ENCODE data around the gene KIF5A. TPM values are rescaled to one million over a fixed set of nuclear protein-coding genes. Genes with fewer than 3 reads are reported as not detected.

Gene KIF5A
- total RNA-seq, 6 experiments from 2014 or later: 0.02 TPM; not detected in 5

- Histone ChIP-seq H3K27ac (peak within 1 kb of the TSS in 1 of 3 donors; percentile 51), H3K36me3 (peaks cover 0 to 6% (median 0%) of the 10 kb centered on the region in 4 donors), H3K4me1 (peaks cover 0 to 21% (median 5%) of the 10 kb centered on the region in 4 donors), H3K9me3 (no peaks in the 10 kb centered on the region), H3K4me3 (peak within 1 kb of the TSS; percentile 93 to 98 (median 96)), H3K27me3 (no peaks in the 10 kb centered on the region)
- intact Hi-C loops (cut with DNase I): no loop called here
- ATAC-seq: peak; percentile 96 to 98 (median 98)
- WGBS (ENCODE audit: insufficient coverage, low coverage, low lambda C conversion rate, missing lambda C conversion rate): under 1% methylated on average over 28 of the region's 69 CpGs
- peak; percentile 88 to 91 (median 89) for DNase-seq
- peak; percentile 66 for TF ChIP-seq POLR2A (IDR thresholded peaks at IDR 0.05)
- TF ChIP-seq CTCF (IDR thresholded peaks at IDR 0.05): no peak
These were observed 41.3 kb downstream of the KIF5A start, which contains the start of gene PIP4K2C for GRCh38 chr12:57590864-57591781. Gene PIP4K2C, plus strand, starts transcription at chr12:57591192. Its CDS starts 98 bp downstream, at chr12:57591290.

GRCh38 chr12:57591782-57592325, 42.0 kb downstream of the KIF5A start:
- ATAC-seq (no peak), DNase-seq (no peak)
- intact Hi-C loops (cut with DNase I): no loop called here
- 32% methylated on average over 8 of the region's 10 CpGs for WGBS (ENCODE audit: insufficient coverage, low coverage, low lambda C conversion rate, missing lambda C conversion rate)
- Histone ChIP-seq H3K36me3 (peaks cover 0 to 6% (median 2%) of the 10 kb centered on the region in 4 donors), H3K27me3 (no peaks in the 10 kb centered on the region), H3K4me1 (peaks cover 0 to 15% (median 5%) of the 10 kb centered on the region in 4 donors), H3K27ac (no peak overlapping the region), H3K9me3 (no peaks in the 10 kb centered on the region), H3K4me3 (peak overlapping the region; percentile 93 to 98 (median 96))
- no peak for TF ChIP-seq CTCF (IDR thresholded peaks at IDR 0.05)
- TF ChIP-seq POLR2A (IDR thresholded peaks at IDR 0.05): no peak

- 80% methylated on average over 2 of the region's 2 CpGs for WGBS (ENCODE audit: insufficient coverage, low coverage, low lambda C conversion rate, missing lambda C conversion rate)
- H3K27ac ChIP-seq: no peak overlapping the region
These were observed 42.8 kb downstream of the KIF5A start for GRCh38 chr12:57592551-57593165.

More at GRCh38 chr12:57592551-57593165, 42.8 kb downstream of the KIF5A start:
- peaks cover 0 to 11% (median 3%) of the 10 kb centered on the region in 4 donors for H3K4me1 ChIP-seq
- H3K27me3 ChIP-seq: no peaks in the 10 kb centered on the region
- TF ChIP-seq CTCF (IDR thresholded peaks at IDR 0.05) (no peak), POLR2A (IDR thresholded peaks at IDR 0.05) (no peak)
- DNase-seq (no peak), ATAC-seq (no peak)
- intact Hi-C loops (cut with DNase I): no loop called here
- no peak overlapping the region for H3K4me3 ChIP-seq
- H3K9me3 ChIP-seq: no peaks in the 10 kb centered on the region
- peaks cover 0 to 6% (median 2%) of the 10 kb centered on the region in 4 donors for H3K36me3 ChIP-seq

All from right lobe of liver (tissue), 6 donors.